T-helper 1 cell treated with Interleukin-12 subunit alpha and Interleukin-12 subunit beta and Interleukin-4 antibody, amounts not matched to agents 30 μg/mL and 1 μg/mL, for 36 hours (primary cell): ENCODE results near the gene STARD3.
A peak's percentile ranks its signal among the peaks of the same experiment; 100 is the strongest.

Source experiments
- H3K27ac Mint-ChIP-seq: one replicate; pipeline ENCODE4 v1.8.0; 2021; ENCODE audit warnings: mild to moderate bottlenecking, mixed read lengths
- H3K27me3 Mint-ChIP-seq: one replicate; pipeline ENCODE4 v1.8.0; 2021; ENCODE audit warnings: low read depth, mixed read lengths
- H3K36me3 Mint-ChIP-seq: one replicate; pipeline ENCODE4 v1.8.0; 2021; ENCODE audit warnings: low read depth, mixed read lengths
- H3K4me1 Mint-ChIP-seq: one replicate; pipeline ENCODE4 v1.8.0; 2021; ENCODE audit warnings: low read depth, mixed read lengths
- H3K4me3 Mint-ChIP-seq: one replicate; pipeline ENCODE4 v1.8.0; 2021; ENCODE audit warnings: mild to moderate bottlenecking, moderate library complexity, mixed read lengths
- H3K9me3 Mint-ChIP-seq: one replicate; pipeline ENCODE4 v1.8.0; 2021; ENCODE audit warnings: mixed read lengths

The STARD3 gene

GRCh38 chr17:39609416-39610025 lies 27.4 kb upstream of the STARD3 start:
- no peak overlapping the region for H3K27ac Mint-ChIP-seq
- peaks cover 5% of the 10 kb centered on the region for H3K4me1 Mint-ChIP-seq
- H3K27me3 Mint-ChIP-seq: peaks cover 60% of the 10 kb centered on the region
- H3K36me3 Mint-ChIP-seq: no peaks in the 10 kb centered on the region
- no peak overlapping the region for H3K4me3 Mint-ChIP-seq
- no peaks in the 10 kb centered on the region for H3K9me3 Mint-ChIP-seq

- no peak overlapping the region for H3K27ac Mint-ChIP-seq
- H3K4me3 Mint-ChIP-seq: no peak overlapping the region
- H3K36me3 Mint-ChIP-seq: no peaks in the 10 kb centered on the region
- H3K4me1 Mint-ChIP-seq: no peaks in the 10 kb centered on the region
- H3K27me3 Mint-ChIP-seq: peaks cover 65% of the 10 kb centered on the region
- no peaks in the 10 kb centered on the region for H3K9me3 Mint-ChIP-seq
These were observed 25.4 kb upstream of the STARD3 start for GRCh38 chr17:39611401-39612112.

GRCh38 chr17:39612291-39612894 lies 24.6 kb upstream of the STARD3 start:
- Mint-ChIP-seq H3K9me3 (no peaks in the 10 kb centered on the region), H3K27ac (no peak overlapping the region), H3K4me1 (no peaks in the 10 kb centered on the region), H3K36me3 (no peaks in the 10 kb centered on the region), H3K4me3 (no peak overlapping the region), H3K27me3 (peaks cover 68% of the 10 kb centered on the region)

- H3K27me3 Mint-ChIP-seq: peaks cover 68% of the 10 kb centered on the region
- no peaks in the 10 kb centered on the region for H3K4me1 Mint-ChIP-seq
- no peaks in the 10 kb centered on the region for H3K9me3 Mint-ChIP-seq
- no peak overlapping the region for H3K27ac Mint-ChIP-seq
- H3K36me3 Mint-ChIP-seq: no peaks in the 10 kb centered on the region
- no peak overlapping the region for H3K4me3 Mint-ChIP-seq
These were observed 23.9 kb upstream of the STARD3 start for GRCh38 chr17:39612935-39613464.

GRCh38 chr17:39614545-39615157 lies 22.3 kb upstream of the STARD3 start:
- Mint-ChIP-seq H3K4me3 (no peak overlapping the region), H3K36me3 (no peaks in the 10 kb centered on the region), H3K27ac (no peak overlapping the region), H3K27me3 (peaks cover 68% of the 10 kb centered on the region), H3K9me3 (no peaks in the 10 kb centered on the region), H3K4me1 (no peaks in the 10 kb centered on the region)

GRCh38 chr17:39615434-39615833 lies 21.5 kb upstream of the STARD3 start:
- Mint-ChIP-seq H3K9me3 (no peaks in the 10 kb centered on the region), H3K36me3 (no peaks in the 10 kb centered on the region), H3K27ac (no peak overlapping the region), H3K4me1 (no peaks in the 10 kb centered on the region), H3K4me3 (no peak overlapping the region), H3K27me3 (peaks cover 71% of the 10 kb centered on the region)

- Mint-ChIP-seq H3K27ac (no peak overlapping the region), H3K27me3 (peaks cover 69% of the 10 kb centered on the region), H3K4me1 (peaks cover 4% of the 10 kb centered on the region), H3K9me3 (no peaks in the 10 kb centered on the region), H3K4me3 (no peak overlapping the region), H3K36me3 (no peaks in the 10 kb centered on the region)
These were observed 19.9 kb upstream of the STARD3 start for GRCh38 chr17:39617100-39617445.

GRCh38 chr17:39617446-39618245 lies 19.3 kb upstream of the STARD3 start:
- H3K36me3 Mint-ChIP-seq: no peaks in the 10 kb centered on the region
- H3K9me3 Mint-ChIP-seq: no peaks in the 10 kb centered on the region
- H3K27ac Mint-ChIP-seq: no peak overlapping the region
- H3K4me1 Mint-ChIP-seq: peaks cover 8% of the 10 kb centered on the region
- peaks cover 69% of the 10 kb centered on the region for H3K27me3 Mint-ChIP-seq
- H3K4me3 Mint-ChIP-seq: peak overlapping the region; percentile 53

- Mint-ChIP-seq H3K27me3 (peaks cover 64% of the 10 kb centered on the region), H3K27ac (no peak overlapping the region), H3K9me3 (no peaks in the 10 kb centered on the region)
These were observed 18.6 kb upstream of the STARD3 start for GRCh38 chr17:39618246-39618913.

GRCh38 chr17:39618956-39619785 lies 17.8 kb upstream of the STARD3 start:
- H3K4me1 Mint-ChIP-seq: peaks cover 16% of the 10 kb centered on the region
- H3K4me3 Mint-ChIP-seq: no peak overlapping the region
- no peak overlapping the region for H3K27ac Mint-ChIP-seq
- peaks cover 68% of the 10 kb centered on the region for H3K27me3 Mint-ChIP-seq
- H3K9me3 Mint-ChIP-seq: no peaks in the 10 kb centered on the region
- H3K36me3 Mint-ChIP-seq: no peaks in the 10 kb centered on the region

More at GRCh38 chr17:39618246-39618913, 18.6 kb upstream of the STARD3 start:
- Mint-ChIP-seq H3K4me3 (peak overlapping the region; percentile 53), H3K36me3 (no peaks in the 10 kb centered on the region), H3K4me1 (peaks cover 12% of the 10 kb centered on the region)

- H3K9me3 Mint-ChIP-seq: no peaks in the 10 kb centered on the region
- H3K27me3 Mint-ChIP-seq: peaks cover 67% of the 10 kb centered on the region
- H3K4me1 Mint-ChIP-seq: peaks cover 16% of the 10 kb centered on the region
- H3K36me3 Mint-ChIP-seq: no peaks in the 10 kb centered on the region
- no peak overlapping the region for H3K4me3 Mint-ChIP-seq
- H3K27ac Mint-ChIP-seq: no peak overlapping the region
These were observed 17.2 kb upstream of the STARD3 start for GRCh38 chr17:39619786-39620101.

GRCh38 chr17:39621523-39622379 lies 15.2 kb upstream of the STARD3 start:
- Mint-ChIP-seq H3K4me1 (peaks cover 21% of the 10 kb centered on the region), H3K4me3 (peak overlapping the region; percentile 72), H3K9me3 (no peaks in the 10 kb centered on the region), H3K27me3 (peaks cover 67% of the 10 kb centered on the region), H3K27ac (peak overlapping the region; percentile 37), H3K36me3 (no peaks in the 10 kb centered on the region)
